ENCODE results near the gene OR52B4.
A peak's percentile ranks its signal among the peaks of the same experiment; 100 is the strongest.
"Not testable (repeated sequence)": the region's sequence is repeated elsewhere in the genome, so short reads cannot be mapped to it uniquely, and the experiment has no call there.

The OR52B4 gene

DNA sequence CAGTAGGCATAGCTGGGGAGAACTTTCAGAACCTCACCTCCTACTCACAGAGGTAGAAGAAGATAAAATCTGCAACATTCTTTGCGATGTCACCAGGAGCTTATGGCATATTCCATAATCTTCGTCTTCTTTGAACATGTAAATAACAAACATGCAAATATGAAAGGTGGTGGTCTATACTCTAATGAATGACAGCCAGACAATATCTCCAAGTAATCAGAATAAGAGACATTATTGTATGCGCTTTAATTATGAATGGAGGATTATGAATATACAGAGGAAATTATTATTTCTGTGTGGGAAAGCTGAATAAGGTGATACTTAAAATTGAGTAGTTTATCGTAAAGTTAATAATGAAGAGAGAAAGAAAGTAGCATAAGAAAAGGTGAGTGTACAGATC is at the start of gene OR52B4:
TSS of gene OR52B4 (minus strand) at position 101 of the 400 bp plus-strand sequence. CDS start at position 10, 91 bp downstream.
- DNase-seq (ENCODE audit: low read depth): no peak

GRCh38 chr11:4416816-4417215 is 48.6 kb upstream of the OR52B4 start:
- no peak for DNase-seq (ENCODE audit: low read depth)

DNA sequence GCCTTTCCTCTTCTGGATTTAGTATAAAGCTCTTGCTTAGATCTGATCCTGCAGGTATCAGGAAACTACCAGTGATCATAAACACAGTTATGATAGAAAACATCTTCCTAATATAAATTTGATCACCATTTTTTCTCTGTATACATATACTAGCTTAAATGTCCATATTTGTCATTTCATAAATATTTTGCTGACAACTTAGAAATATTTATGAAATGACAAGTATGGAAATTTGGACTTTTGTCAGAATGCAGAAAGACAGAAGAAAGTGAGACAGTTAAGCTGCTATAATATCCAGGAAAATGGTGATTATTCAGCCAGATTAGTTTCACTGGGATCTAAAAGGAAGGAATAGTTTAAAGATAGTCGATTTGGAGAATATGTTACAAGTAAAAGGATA is 48.1 kb upstream of the OR52B4 start:
- no peak for DNase-seq (ENCODE audit: low read depth)

DNA sequence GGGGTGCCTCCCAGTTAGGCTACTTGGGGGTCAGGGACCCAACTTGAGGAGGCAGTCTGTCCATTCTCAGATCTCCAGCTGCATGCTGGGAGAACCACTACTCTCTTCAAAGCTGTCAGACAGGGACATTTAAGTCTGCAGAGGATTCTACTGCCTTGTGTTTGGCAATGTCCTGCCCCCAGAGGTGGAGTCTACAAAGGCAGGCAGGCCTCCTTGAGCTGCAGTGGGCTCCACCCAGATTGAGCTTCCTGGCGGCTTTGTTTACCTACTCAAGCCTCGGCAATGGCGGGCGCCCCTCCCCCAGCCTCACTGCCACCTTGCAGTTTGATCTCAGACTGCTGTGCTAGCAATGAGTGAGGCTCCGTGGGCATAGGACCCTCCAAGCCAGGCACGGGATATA is 38.0 kb upstream of the OR52B4 start:
- DNase-seq (ENCODE audit: low read depth): not testable (repeated sequence)

- no peak for DNase-seq (ENCODE audit: low read depth)
Measured at GRCh38 chr11:4393858-4394223, 25.7 kb upstream of the OR52B4 start.

DNA sequence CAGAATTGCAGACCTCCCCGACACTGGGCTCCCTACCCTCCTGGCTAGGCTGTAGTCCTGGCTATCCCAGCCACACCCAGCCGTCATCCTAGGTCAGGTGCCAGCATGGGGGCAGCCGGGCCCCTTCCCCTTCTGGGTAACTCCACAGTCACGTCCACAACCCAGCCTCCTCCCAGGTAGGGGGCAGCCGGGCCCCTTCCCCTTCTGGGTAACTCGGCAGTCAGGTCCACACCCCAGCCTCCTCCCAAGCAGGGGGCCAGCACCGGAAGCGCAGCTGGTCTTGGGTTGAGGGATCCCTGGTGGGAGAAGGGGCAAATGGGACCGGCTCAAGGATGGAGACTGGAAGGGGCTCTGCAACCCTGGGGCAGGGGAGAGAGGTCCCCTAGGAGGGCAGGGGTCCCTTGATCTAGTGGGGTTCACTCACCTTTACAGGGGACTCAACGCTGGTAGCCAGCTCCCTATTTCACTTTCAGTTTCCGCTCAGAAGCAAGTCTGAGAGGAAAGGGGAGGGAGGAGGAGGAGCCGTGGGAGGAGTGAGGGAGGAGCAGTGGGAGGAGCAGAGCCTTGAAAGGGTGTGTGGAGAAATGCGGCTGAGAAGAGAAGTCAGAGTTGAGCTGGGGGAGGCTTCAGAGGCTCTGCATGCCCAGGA is 25.1 kb upstream of the OR52B4 start, which contains the start of gene TRIM21:
TSS of gene TRIM21 (minus strand) at position 494 of the 649 bp plus-strand sequence. CDS start 3,293 bp downstream, outside the sequence.
- DNase-seq (ENCODE audit: low read depth): peak; percentile 62

- DNase-seq (ENCODE audit: low read depth): no peak
Measured at GRCh38 chr11:4388221-4388620, 20.0 kb upstream of the OR52B4 start.

- no peak for DNase-seq (ENCODE audit: low read depth)
Measured at GRCh38 chr11:4385978-4386740, 18.0 kb upstream of the OR52B4 start.

GRCh38 chr11:4381901-4382300 is 13.7 kb upstream of the OR52B4 start:
- DNase-seq (ENCODE audit: low read depth): no peak

GRCh38 chr11:4375431-4376140 is 7.4 kb upstream of the OR52B4 start:
- DNase-seq (ENCODE audit: low read depth): no peak

DNA sequence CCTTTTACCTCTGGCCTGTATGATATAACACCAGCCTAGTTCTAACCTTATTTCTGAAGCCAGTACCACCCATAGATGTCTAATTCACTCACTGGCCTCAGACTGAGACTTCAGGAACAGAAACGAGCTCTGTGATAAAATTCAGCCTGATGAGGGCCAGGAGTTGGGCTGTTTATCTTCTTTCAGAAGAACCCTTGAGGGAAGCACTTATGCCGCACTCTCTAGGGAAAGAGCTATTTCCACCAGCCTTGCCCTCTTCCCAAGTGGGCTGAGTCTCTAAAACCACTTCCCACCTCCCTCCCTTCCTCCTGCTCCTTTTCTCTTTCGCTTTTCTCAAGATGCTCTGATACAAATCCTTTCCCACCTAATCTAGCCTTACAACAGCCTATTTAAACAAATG is 2.0 kb upstream of the OR52B4 start:
- no peak for DNase-seq (ENCODE audit: low read depth)

DNA sequence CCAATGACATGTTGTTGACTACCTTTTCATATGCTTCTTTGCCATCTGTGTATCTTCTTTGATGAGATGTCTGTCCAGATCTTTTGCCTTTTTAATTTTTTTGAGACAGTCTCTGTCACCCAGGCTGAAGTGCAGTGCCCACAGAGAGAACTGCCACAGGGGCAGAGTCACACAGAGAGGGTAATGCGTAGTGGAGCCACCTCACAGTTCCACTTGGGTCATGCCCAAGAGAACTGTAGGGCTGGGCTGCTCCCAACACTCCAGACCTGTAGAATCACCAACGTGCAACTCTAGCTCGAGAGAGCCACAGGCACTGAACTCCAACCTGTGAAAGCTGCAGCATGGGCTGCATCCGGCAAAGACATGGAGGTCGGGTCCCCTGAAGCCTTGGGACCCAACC is 20.0 kb downstream of the OR52B4 start:
- not testable (repeated sequence) for DNase-seq (ENCODE audit: low read depth)

- DNase-seq (ENCODE audit: low read depth): not testable (repeated sequence)
Measured at GRCh38 chr11:4345366-4345765, 22.8 kb downstream of the OR52B4 start.

GRCh38 chr11:4334356-4334755 is 33.8 kb downstream of the OR52B4 start:
- DNase-seq (ENCODE audit: low read depth): not testable (repeated sequence)
